Activated naive CD8-positive, alpha-beta T cell treated with anti-CD3 and anti-CD28 coated beads, Interleukin-2, amount 50 U/mL, for 24 hours (primary cell): ENCODE results near the gene POLR2H.

Experiments
- ATAC-seq: fragments of 150-1000 bp; cut with Tn5 transposase; one replicate; pipeline ENCODE4 v1.10.0; 2021
- DNase-seq: peaks from one replicate; pipeline ENCODE4 v3.0.0; 2021
- H3K27ac Mint-ChIP-seq: one replicate; pipeline ENCODE4 v1.8.0; 2021; ENCODE audit warnings: mild to moderate bottlenecking, mixed read lengths
- H3K27me3 Mint-ChIP-seq: one replicate; pipeline ENCODE4 v1.8.0; 2021; ENCODE audit warnings: mixed read lengths
- H3K36me3 Mint-ChIP-seq: one replicate; pipeline ENCODE4 v1.8.0; 2021; ENCODE audit warnings: low read depth, mixed read lengths
- H3K4me1 Mint-ChIP-seq: one replicate; pipeline ENCODE4 v1.8.0; 2021; ENCODE audit warnings: mixed read lengths
- H3K4me3 Mint-ChIP-seq: one replicate; pipeline ENCODE4 v1.8.0; 2021; ENCODE audit warnings: mild to moderate bottlenecking, moderate library complexity, mixed read lengths
- H3K9me3 Mint-ChIP-seq: one replicate; pipeline ENCODE4 v1.8.0; 2021; ENCODE audit warnings: mixed read lengths

POLR2H gene

DNA sequence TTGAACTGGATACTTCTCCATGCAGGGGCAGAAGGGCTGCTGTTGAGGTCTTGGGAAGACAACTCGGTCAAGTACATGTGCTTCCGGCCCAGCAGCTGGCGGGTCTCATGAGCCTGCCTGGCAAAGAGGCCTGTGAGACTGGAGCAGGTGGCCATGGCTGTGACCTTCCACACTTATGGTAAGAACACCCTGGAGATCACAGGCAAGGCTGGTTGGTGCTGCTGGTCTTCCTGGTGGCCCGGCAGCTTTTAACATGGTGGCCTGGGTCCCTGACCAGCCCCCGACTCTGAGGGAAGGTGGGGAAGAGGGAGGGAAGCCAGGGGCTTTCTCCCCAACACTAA is 33.8 kb downstream of the POLR2H start:
- DNase-seq (no peak), ATAC-seq (no peak)
- H3K27ac Mint-ChIP-seq: no peak overlapping the region
- H3K4me3 Mint-ChIP-seq: no peak overlapping the region
- no peaks in the 10 kb centered on the region for H3K4me1 Mint-ChIP-seq
- no peaks in the 10 kb centered on the region for H3K9me3 Mint-ChIP-seq
- H3K36me3 Mint-ChIP-seq: no peaks in the 10 kb centered on the region
- peaks cover 17% of the 10 kb centered on the region for H3K27me3 Mint-ChIP-seq

- H3K27me3 Mint-ChIP-seq: peaks cover 26% of the 10 kb centered on the region
- no peaks in the 10 kb centered on the region for H3K36me3 Mint-ChIP-seq
- DNase-seq (no peak), ATAC-seq (no peak)
- no peaks in the 10 kb centered on the region for H3K9me3 Mint-ChIP-seq
- H3K4me1 Mint-ChIP-seq: no peaks in the 10 kb centered on the region
- no peak overlapping the region for H3K4me3 Mint-ChIP-seq
- H3K27ac Mint-ChIP-seq: no peak overlapping the region
These were observed 37.9 kb downstream of the POLR2H start for GRCh38 chr3:184399410-184399809.

- H3K4me1 Mint-ChIP-seq: no peaks in the 10 kb centered on the region
- ATAC-seq (no peak), DNase-seq (no peak)
- H3K27ac Mint-ChIP-seq: no peak overlapping the region
- peaks cover 16% of the 10 kb centered on the region for H3K27me3 Mint-ChIP-seq
- H3K9me3 Mint-ChIP-seq: no peaks in the 10 kb centered on the region
- no peaks in the 10 kb centered on the region for H3K36me3 Mint-ChIP-seq
- H3K4me3 Mint-ChIP-seq: no peak overlapping the region
These were observed 43.8 kb downstream of the POLR2H start for GRCh38 chr3:184405075-184406030.

GRCh38 chr3:184409331-184409926 is 47.9 kb downstream of the POLR2H start:
- ATAC-seq (no peak), DNase-seq (no peak)
- Mint-ChIP-seq H3K27me3 (no peaks in the 10 kb centered on the region), H3K36me3 (no peaks in the 10 kb centered on the region), H3K4me1 (no peaks in the 10 kb centered on the region), H3K27ac (no peak overlapping the region), H3K4me3 (no peak overlapping the region), H3K9me3 (no peaks in the 10 kb centered on the region)

DNA sequence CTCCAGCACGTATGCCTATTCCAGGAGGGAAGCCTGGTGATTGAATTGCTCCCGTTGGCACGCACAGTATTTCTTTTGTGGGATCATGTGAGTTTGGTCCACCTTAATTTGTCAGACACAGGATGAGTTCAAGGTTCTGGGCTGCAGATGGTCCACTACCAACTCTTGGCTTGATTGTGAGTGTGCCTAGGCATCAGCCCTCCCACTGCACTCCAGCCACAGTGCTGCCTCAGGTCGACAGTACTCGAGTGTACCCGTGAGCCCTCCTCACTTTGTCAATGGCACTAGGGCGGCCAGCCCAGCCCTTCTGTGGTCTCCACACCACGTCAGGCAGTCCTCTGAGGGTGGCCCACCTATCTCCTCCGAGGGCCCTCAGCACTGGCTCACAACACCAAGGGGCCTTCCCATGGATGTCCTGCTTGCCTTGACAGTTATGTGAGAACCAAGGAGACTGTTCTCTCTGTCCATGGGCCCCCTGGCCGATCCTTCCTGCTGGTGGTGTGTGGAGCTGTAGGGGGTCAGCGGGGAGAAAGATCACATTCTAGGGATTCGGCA is 48.5 kb downstream of the POLR2H start:
- ATAC-seq: no peak
- Mint-ChIP-seq H3K27ac (no peak overlapping the region), H3K9me3 (no peaks in the 10 kb centered on the region), H3K27me3 (no peaks in the 10 kb centered on the region), H3K36me3 (no peaks in the 10 kb centered on the region), H3K4me3 (no peak overlapping the region), H3K4me1 (no peaks in the 10 kb centered on the region)
- no peak for DNase-seq

- H3K4me1 Mint-ChIP-seq: no peaks in the 10 kb centered on the region
- H3K9me3 Mint-ChIP-seq: no peaks in the 10 kb centered on the region
- ATAC-seq (no peak), DNase-seq (no peak)
- no peaks in the 10 kb centered on the region for H3K36me3 Mint-ChIP-seq
- H3K4me3 Mint-ChIP-seq: no peak overlapping the region
- no peak overlapping the region for H3K27ac Mint-ChIP-seq
- peaks cover 1% of the 10 kb centered on the region for H3K27me3 Mint-ChIP-seq
These were observed 53.1 kb downstream of the POLR2H start for GRCh38 chr3:184414418-184415202.

DNA sequence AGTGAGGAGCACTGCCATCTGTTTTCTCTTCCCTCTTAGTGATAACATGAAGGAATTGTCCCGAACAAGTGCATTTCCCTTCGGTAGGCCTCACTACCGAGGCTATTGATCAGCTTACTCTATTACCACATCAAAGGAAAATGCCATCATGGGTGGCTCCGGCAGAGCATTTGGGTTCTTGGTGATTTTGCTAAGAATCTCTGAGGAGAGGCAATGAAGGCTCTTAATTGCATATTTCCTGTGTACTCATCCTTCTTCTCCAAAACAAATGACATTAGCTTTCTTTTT is 53.6 kb downstream of the POLR2H start:
- no peak for ATAC-seq
- no peak overlapping the region for H3K4me3 Mint-ChIP-seq
- peaks cover 1% of the 10 kb centered on the region for H3K27me3 Mint-ChIP-seq
- H3K36me3 Mint-ChIP-seq: no peaks in the 10 kb centered on the region
- no peak for DNase-seq
- no peak overlapping the region for H3K27ac Mint-ChIP-seq
- H3K4me1 Mint-ChIP-seq: no peaks in the 10 kb centered on the region
- H3K9me3 Mint-ChIP-seq: no peaks in the 10 kb centered on the region

DNA sequence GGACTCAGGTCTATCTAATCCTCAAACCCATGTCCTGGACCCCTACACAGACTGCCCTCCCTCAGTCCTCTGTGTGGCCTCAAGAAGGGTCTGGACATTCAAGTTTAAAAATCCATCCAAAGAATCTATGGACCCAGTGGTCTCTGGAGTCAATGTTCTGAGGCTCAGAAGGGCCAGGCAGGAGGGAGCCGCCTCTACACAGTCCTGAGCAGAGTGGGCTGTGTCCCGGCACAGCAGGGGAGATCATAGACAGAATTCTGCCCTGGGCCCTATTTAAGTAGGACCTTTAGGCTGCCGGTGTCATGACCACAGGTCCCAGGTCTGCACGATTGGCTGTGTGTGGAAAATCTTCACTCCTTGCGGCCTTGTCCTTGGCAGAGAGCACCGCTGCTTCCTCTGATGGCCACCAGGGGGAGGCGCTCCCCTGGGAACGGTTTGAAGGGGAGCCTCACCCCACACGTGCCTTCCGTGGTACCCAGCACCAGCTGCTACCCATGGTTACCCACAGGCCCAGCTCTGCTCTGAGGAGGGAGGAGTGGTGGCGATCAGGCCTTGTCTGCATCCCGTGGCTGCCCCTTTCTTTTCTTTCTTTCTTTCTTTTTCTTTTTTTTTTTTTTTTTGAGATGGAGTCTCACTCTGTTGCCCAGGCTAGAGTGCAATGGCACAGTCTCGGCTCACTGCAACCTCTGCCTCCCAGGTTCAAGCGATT is 56.3 kb downstream of the POLR2H start:
- peaks cover 1% of the 10 kb centered on the region for H3K27me3 Mint-ChIP-seq
- no peak overlapping the region for H3K4me3 Mint-ChIP-seq
- H3K4me1 Mint-ChIP-seq: no peaks in the 10 kb centered on the region
- no peaks in the 10 kb centered on the region for H3K9me3 Mint-ChIP-seq
- no peak overlapping the region for H3K27ac Mint-ChIP-seq
- DNase-seq (peak; percentile 76), ATAC-seq (peak; percentile 87)
- H3K36me3 Mint-ChIP-seq: no peaks in the 10 kb centered on the region
